A673 (cell line): Measurements from ENCODE around the gene ESRRA. TPM values are rescaled to one million over a fixed set of nuclear protein-coding genes. Genes with fewer than 3 reads are reported as not detected.

Experiments used
- BruUV-seq: library from RNA; stranded (reverse); fragments of 400-500 nt; replicated peaks from 2 replicates; lab custom pipeline; 2021; lab: Mats Ljungman, UMichigan
- CTCF ChIA-PET: fragments of 300-600 bp; sonication (Branson Sonifier 250); formaldehyde crosslinking; loops from one replicate; lab custom pipeline; 2022; ENCODE audit warnings: antibody characterized with exemption; lab: Charles Lee
- POLR2A ChIA-PET: fragments of 300-600 bp; sonication (Branson Sonifier 250); formaldehyde crosslinking; loops from one replicate; lab custom pipeline; 2022; ENCODE audit warnings: antibody characterized with exemption; ENCODE audit not compliant: low non-redundant PET; lab: Charles Lee
- DNase-seq: peaks from one replicate; pipeline ENCODE4 v3.0.0-alpha.2; 2015; ENCODE audit warnings: low spot score
- H3K27ac ChIP-seq: fragments of 200-600 bp; sonication (generic); 2 replicates; pipeline ENCODE4 v1.5.1; 2016; ENCODE audit warnings: mixed run types, low read depth, mild to moderate bottlenecking, mixed read lengths, antibody characterized with exemption, low read length; ENCODE audit not compliant: poor library complexity, severe bottlenecking
- H3K27me3 ChIP-seq: fragments of 200-600 bp; sonication (generic); replicated peaks from 2 replicates; pipeline ENCODE4 v1.6.1; 2017; ENCODE audit warnings: mixed run types, low read depth, mild to moderate bottlenecking, mixed read lengths, antibody characterized with exemption, low read length; ENCODE audit not compliant: insufficient read depth, poor library complexity
- H3K36me3 ChIP-seq: fragments of 200-600 bp; sonication (generic); 2 replicates; pipeline ENCODE4 v1.6.1; 2016; ENCODE audit warnings: mixed run types, mild to moderate bottlenecking, mixed read lengths, antibody characterized with exemption, low read length; ENCODE audit not compliant: insufficient read depth, poor library complexity, severe bottlenecking
- H3K4me1 ChIP-seq: fragments of 200-600 bp; sonication (generic); 2 replicates; pipeline ENCODE4 v1.6.1; 2017; ENCODE audit warnings: mixed run types, mild to moderate bottlenecking, mixed read lengths, antibody characterized with exemption, low read length; ENCODE audit not compliant: insufficient read depth, poor library complexity, severe bottlenecking
- H3K4me3 ChIP-seq: fragments of 200-600 bp; sonication (generic); 2 replicates; pipeline ENCODE4 v1.5.1; 2016; ENCODE audit warnings: low read depth, mixed run types, mild to moderate bottlenecking, mixed read lengths, low read length; ENCODE audit not compliant: poor library complexity, severe bottlenecking
- H3K9me3 ChIP-seq: fragments of 200-600 bp; sonication (generic); 2 replicates; pipeline ENCODE4 v1.6.1; 2016; ENCODE audit warnings: mixed run types, low read depth, mild to moderate bottlenecking, mixed read lengths, antibody characterized with exemption, low read length; ENCODE audit not compliant: poor library complexity, severe bottlenecking
- EZH2 ChIP-seq: fragments of 200-600 bp; sonication (generic); IDR thresholded peaks from 2 replicates; pipeline ENCODE4 v1.6.1; 2017; ENCODE audit warnings: borderline replicate concordance, low read depth, mild to moderate bottlenecking, mixed read lengths, antibody characterized with exemption, low read length; ENCODE audit not compliant: poor library complexity, severe bottlenecking
- intact Hi-C: fragments of 100-400 bp; cut with micrococcal nuclease; formaldehyde crosslinking; loops from one replicate; pipeline ENCODE4 v1.10.0; 2022; ENCODE audit not compliant: unreplicated experiment
- total RNA-seq: library from RNA; stranded (reverse); gene quantifications from 2 replicates; pipeline ENCODE4 v1.2.3, GENCODE V29; 2021
- TF ChIP-seq, protein P1 (sequence below): fragments of 300-800, 200-600 bp; sonication (generic); conservative IDR thresholded peaks from 2 replicates; pipeline ENCODE4 v1.5.1; 2017; ENCODE audit warnings: low read depth, mild to moderate bottlenecking, antibody characterized with exemption, low read length, moderate library complexity, mixed read lengths

Gene ESRRA
- total RNA-seq, 1 experiment from 2014 or later, result 63.8 TPM

- H3K27me3 ChIP-seq, result no peaks in the 10 kb centered on the region
- H3K36me3 ChIP-seq, result peaks cover 60% of the 10 kb centered on the region
- H3K9me3 ChIP-seq, result no peaks in the 10 kb centered on the region
- no peak for TF ChIP-seq EZH2
- TF ChIP-seq, protein P1, sequence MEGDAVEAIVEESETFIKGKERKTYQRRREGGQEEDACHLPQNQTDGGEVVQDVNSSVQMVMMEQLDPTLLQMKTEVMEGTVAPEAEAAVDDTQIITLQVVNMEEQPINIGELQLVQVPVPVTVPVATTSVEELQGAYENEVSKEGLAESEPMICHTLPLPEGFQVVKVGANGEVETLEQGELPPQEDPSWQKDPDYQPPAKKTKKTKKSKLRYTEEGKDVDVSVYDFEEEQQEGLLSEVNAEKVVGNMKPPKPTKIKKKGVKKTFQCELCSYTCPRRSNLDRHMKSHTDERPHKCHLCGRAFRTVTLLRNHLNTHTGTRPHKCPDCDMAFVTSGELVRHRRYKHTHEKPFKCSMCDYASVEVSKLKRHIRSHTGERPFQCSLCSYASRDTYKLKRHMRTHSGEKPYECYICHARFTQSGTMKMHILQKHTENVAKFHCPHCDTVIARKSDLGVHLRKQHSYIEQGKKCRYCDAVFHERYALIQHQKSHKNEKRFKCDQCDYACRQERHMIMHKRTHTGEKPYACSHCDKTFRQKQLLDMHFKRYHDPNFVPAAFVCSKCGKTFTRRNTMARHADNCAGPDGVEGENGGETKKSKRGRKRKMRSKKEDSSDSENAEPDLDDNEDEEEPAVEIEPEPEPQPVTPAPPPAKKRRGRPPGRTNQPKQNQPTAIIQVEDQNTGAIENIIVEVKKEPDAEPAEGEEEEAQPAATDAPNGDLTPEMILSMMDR, result no peak
- intact Hi-C loops, result no loop called here
- ChIA-PET CTCF (interaction anchor here (0.5 kb wide), 1 partner anchor 22 kb away, joined by 5 read pairs; no protein-coding TSS in a partner anchor), POLR2A (no interaction called here)
- no peak overlapping the region for H3K27ac ChIP-seq
- no TSS peak for BruUV-seq
- DNase-seq, result no peak
- peaks cover 9% of the 10 kb centered on the region for H3K4me1 ChIP-seq
- H3K4me3 ChIP-seq, result no peak overlapping the region
Observed at GRCh38 chr11:64263947-64264317, 41.4 kb upstream of the ESRRA start.

DNA sequence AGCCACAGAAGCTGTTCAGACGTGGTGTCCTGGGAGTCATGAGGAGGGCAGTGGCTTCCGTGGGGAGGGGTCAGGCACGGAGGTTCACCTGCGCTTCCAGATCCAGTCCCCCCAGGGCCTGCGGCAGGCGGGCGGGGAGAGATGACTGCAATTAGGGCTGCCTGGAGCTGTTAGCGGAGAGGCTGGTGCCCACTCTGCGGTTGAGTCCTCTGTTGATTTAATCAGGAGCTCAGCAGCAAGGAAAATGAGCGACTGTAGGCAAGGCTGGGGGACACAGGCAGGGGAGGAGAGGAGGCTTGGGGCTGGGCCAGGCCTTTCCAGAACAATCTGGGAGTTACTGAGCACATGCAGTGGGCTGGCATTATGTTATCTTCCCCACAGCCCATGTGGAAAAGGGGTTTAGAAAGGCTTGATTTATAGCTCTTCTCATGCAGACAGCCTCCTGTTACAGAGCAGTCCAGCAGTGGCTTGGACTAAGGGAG is 40.9 kb upstream of the ESRRA start:
- intact Hi-C loops, result no loop called here
- DNase-seq, result no peak
- peaks cover 55% of the 10 kb centered on the region for H3K36me3 ChIP-seq
- no TSS peak for BruUV-seq
- no peak overlapping the region for H3K4me3 ChIP-seq
- no peaks in the 10 kb centered on the region for H3K9me3 ChIP-seq
- H3K27ac ChIP-seq, result no peak overlapping the region
- POLR2A ChIA-PET, result no interaction called here
- no peaks in the 10 kb centered on the region for H3K27me3 ChIP-seq
- TF ChIP-seq EZH2, result no peak
- TF ChIP-seq, protein P1, result no peak
- CTCF ChIA-PET, result interaction anchor here (0.5 to 0.7 kb wide), 2 partner anchors 22 to 57 kb away, joined by 3 to 5 read pairs; no protein-coding TSS in a partner anchor
- H3K4me1 ChIP-seq, result peaks cover 9% of the 10 kb centered on the region

DNA sequence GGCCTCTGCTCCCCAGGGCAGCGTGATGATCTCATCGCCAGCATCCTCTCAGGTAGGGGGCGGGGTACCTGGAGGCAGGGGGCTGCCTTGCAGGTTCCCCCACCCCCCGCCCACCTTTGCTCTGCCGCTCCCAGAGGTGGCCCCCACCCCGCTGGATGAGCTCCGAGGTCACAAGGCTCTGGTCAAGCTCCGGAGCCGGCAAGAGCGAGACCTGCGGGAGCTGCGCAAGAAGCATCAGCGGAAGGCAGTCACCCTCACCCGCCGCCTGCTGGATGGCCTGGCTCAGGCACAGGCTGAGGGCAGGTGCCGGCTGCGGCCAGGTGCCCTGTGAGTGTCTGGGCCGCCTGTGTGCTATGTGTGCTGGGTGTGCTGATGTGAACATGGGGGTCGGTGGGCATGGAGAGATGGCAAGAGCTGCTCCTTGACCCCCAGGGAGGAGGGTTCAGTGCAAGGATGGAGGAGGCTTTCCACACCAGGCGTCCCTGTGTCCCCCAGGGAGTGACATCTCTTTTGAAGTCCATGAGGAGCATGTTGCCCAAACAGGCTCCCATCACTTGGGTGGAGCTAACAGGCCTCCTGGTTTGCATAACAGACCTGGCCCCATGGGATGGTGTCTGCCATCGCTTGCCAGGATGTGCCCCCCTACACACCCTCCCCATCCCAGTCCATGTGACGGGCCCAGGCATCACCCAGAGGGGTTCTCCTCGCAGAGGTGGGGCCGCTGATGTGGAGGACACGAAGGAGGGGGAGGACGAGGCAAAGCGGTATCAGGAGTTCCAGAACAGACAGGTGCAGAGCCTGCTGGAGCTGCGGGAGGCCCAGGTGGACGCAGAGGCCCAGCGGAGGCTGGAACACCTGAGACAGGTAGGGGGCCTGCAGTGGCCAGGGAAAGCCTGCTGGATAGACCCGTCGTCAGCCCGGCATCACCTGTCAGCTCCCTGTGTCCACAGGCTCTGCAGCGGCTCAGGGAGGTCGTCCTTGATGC is 39.9 kb upstream of the ESRRA start:
- peaks cover 44% of the 10 kb centered on the region for H3K36me3 ChIP-seq
- H3K4me3 ChIP-seq, result no peak overlapping the region
- no peak for DNase-seq
- POLR2A ChIA-PET, result no interaction called here
- BruUV-seq, result no TSS peak
- no peaks in the 10 kb centered on the region for H3K9me3 ChIP-seq
- TF ChIP-seq, protein P1, result no peak
- TF ChIP-seq EZH2, result no peak
- H3K27me3 ChIP-seq, result no peaks in the 10 kb centered on the region
- no peak overlapping the region for H3K27ac ChIP-seq
- intact Hi-C loops, result no loop called here
- H3K4me1 ChIP-seq, result peaks cover 9% of the 10 kb centered on the region
- CTCF ChIA-PET, result interaction anchor here (0.7 kb wide), 1 partner anchor 58 kb away, joined by 3 read pairs; no protein-coding TSS in a partner anchor
